Activated CD4-positive, alpha-beta T cell treated with anti-CD3 and anti-CD28 coated beads, Interleukin-2, Interleukin-6, amounts not matched to agents 100 ng/mL and 50 ng/mL, durations not matched to agents 16 hours and 8 hours (primary cell): Measurements from ENCODE around the gene LHCGR.
"Not testable (repeated sequence)": the region's sequence is repeated elsewhere in the genome, so short reads cannot be mapped to it uniquely, and the experiment has no call there.

Source experiments
- DNase-seq: peaks from one replicate; pipeline ENCODE4 v3.0.0-alpha.2; 2020

LHCGR gene

GRCh38 chr2:48739236-48739635 is 16.3 kb downstream of the LHCGR start:
- not testable (repeated sequence) for DNase-seq

- no peak for DNase-seq
Measured at GRCh38 chr2:48738806-48739205, 16.7 kb downstream of the LHCGR start.

- no peak for DNase-seq
Measured at GRCh38 chr2:48736251-48736650, 19.3 kb downstream of the LHCGR start.

- DNase-seq: no peak
Measured at GRCh38 chr2:48734576-48735303, 20.8 kb downstream of the LHCGR start.

GRCh38 chr2:48733067-48733503 is 22.4 kb downstream of the LHCGR start:
- DNase-seq: no peak

- DNase-seq: no peak
Measured at GRCh38 chr2:48728840-48729239, 26.7 kb downstream of the LHCGR start.

GRCh38 chr2:48728295-48728694 is 27.2 kb downstream of the LHCGR start:
- no peak for DNase-seq

GRCh38 chr2:48727560-48727959 is 28.0 kb downstream of the LHCGR start:
- no peak for DNase-seq

- DNase-seq: no peak
Measured at GRCh38 chr2:48725696-48726494, 29.6 kb downstream of the LHCGR start.

GRCh38 chr2:48724278-48724677 is 31.2 kb downstream of the LHCGR start:
- no peak for DNase-seq

- DNase-seq: no peak
Measured at GRCh38 chr2:48723129-48723528, 32.4 kb downstream of the LHCGR start.

GRCh38 chr2:48722391-48722790 is 33.1 kb downstream of the LHCGR start:
- no peak for DNase-seq

GRCh38 chr2:48721158-48721557 is 34.4 kb downstream of the LHCGR start:
- DNase-seq: no peak

- DNase-seq: no peak
Measured at GRCh38 chr2:48719480-48720177, 35.9 kb downstream of the LHCGR start.

GRCh38 chr2:48717846-48718245 is 37.7 kb downstream of the LHCGR start:
- no peak for DNase-seq

GRCh38 chr2:48715956-48716355 is 39.6 kb downstream of the LHCGR start:
- no peak for DNase-seq

GRCh38 chr2:48715042-48715899 is 40.3 kb downstream of the LHCGR start:
- DNase-seq: no peak

- DNase-seq: no peak
Measured at GRCh38 chr2:48714245-48714644, 41.3 kb downstream of the LHCGR start.

- DNase-seq: no peak
Measured at GRCh38 chr2:48713647-48714046, 41.9 kb downstream of the LHCGR start.

- no peak for DNase-seq
Measured at GRCh38 chr2:48712151-48712550, 43.4 kb downstream of the LHCGR start.

- no peak for DNase-seq
Measured at GRCh38 chr2:48711343-48711742, 44.2 kb downstream of the LHCGR start.
